Uterus (tissue), 2 donors: ENCODE measurements around the gene CAPG.

ENCODE experiments used
- CTCF ChIP-seq, 4 experiments: fragments of 200-600 bp in 2 of 4; fragments of 450-650 bp in 2 of 4; sonication (generic) in 2 of 4; IDR thresholded peaks; one replicate each; pipeline ENCODE4 v1.5.1; 2016 to 2019; ENCODE audit warnings: antibody characterized with exemption in 4 of 4, mild to moderate bottlenecking in 2 of 4, moderate library complexity in 1 of 4
- POLR2A ChIP-seq, 2 donors: fragments of 450-650 bp; IDR thresholded peaks; one replicate each; pipeline ENCODE4 v1.6.1; 2016; ENCODE audit warnings: antibody characterized with exemption in 2 of 2, mild to moderate bottlenecking in 1 of 2, moderate library complexity in 1 of 2

- TF ChIP-seq CTCF (IDR thresholded peaks at IDR 0.05) (peak in 1 of 4 experiments; percentile 5), POLR2A (IDR thresholded peaks at IDR 0.05) (peak; percentile 59 to 81)
Measured at GRCh38 chr2:85418132-85419008, 8.2 kb upstream of the CAPG start, which contains the start of gene SH2D6.
